Suppressor macrophage (primary cell): Measurements from ENCODE around the gene TOR2A.

Experiments used
- DNase-seq, 4 experiments: peaks; one replicate each; pipeline ENCODE4 v3.0.0-alpha.2; 2020 to 2022

The TOR2A gene

DNA sequence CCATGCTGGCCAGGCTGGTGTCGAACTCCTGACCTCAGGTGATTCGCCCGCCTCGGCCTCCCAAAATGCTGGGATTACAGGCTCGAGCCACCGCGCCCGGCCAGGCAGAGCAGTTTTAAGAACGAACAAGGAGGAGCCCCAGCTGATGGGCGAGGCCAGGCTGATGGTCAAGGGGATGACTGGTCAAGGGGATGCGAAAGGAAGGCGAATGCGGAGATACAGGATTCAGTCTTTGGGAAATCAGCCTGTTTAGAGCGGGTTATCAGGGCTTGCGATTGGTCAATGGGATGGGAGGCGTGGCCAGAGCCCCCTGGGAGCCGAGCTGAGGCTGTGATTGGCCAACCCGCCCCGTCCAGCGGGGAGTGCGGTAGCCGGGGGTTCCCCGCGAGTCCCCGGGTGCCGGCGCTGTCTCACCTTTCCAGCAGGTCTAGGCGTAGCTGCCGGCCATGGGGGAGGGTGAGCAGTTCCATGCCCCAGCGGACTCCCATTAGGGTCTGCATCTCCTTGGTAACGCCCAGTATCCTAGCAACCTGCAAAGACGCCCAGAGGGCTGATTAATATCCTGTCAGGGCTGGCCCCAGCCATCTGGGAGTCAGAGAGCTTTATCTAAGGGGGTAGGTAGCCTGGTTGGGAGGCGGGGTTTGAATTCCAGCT is 7.5 kb upstream of the TOR2A start:
- no peak for DNase-seq

DNA sequence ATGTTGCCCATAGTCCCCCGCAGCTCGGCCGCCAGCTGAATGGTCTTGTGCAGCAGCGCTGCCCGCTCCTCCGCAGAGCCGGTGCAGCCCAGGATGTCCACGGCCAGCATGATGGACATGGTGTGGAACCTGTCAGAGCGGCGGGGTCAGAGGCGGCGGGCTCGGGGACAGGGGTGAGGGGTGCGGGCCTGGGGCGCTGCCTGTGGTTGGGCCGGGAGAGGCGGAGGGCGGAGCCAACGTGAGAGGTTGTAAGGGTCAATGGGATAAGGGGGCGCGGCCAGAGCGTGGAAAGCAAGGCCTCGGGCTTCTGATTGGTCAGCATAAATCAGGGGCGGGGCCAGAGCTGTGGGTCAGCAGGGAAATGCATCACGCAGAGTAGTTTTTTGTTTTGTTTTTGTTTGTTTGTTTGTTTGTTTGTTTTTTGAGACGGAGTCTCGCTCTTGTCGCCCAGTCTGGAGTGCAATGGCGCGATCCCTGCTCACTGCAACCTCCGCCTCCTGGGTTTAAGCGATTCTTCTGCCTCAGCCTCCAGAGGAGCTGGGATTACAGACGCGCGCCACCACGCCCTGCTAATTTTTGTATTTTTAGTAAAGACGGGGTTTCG is 6.8 kb upstream of the TOR2A start:
- DNase-seq = no peak

DNA sequence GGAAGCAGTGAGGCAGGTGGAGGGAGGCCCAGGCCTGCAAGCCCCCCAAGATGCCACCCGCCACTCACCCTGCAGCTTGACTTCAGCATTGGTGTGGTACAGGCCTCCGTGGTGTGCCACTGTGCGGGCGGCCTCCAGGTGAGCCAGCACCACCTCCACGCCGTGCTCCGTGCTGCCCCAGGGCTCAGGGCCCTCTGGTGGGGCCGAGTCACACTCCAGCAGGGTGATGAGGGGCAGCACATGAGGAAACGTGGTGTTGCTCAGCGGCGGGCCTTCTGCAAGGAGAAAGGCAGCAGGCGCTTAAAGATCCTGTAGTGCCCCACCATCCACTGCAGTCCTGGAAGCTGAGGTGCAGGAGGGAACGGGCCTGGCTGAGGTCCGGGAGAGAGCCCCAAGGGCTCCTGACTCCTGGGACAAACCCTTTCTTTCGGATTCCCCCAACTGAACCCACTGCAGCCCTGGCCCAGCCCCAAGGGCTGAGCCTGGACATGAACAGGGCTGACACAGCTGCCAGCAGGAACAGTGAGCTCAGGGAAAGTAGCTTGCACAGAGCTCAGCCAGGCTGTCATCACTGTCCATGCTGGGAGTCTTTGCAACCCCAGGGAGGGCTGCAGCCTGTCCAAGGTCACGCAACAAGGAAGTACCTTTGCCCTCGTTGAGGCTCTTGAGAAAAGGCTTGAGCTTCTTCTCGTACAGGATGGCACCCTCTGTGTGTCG is 4.7 kb upstream of the TOR2A start:
- peak; percentile 45 to 71 (median 56) for DNase-seq

GRCh38 chr9:127738666-127739065 is 3.6 kb upstream of the TOR2A start:
- no peak for DNase-seq

DNA sequence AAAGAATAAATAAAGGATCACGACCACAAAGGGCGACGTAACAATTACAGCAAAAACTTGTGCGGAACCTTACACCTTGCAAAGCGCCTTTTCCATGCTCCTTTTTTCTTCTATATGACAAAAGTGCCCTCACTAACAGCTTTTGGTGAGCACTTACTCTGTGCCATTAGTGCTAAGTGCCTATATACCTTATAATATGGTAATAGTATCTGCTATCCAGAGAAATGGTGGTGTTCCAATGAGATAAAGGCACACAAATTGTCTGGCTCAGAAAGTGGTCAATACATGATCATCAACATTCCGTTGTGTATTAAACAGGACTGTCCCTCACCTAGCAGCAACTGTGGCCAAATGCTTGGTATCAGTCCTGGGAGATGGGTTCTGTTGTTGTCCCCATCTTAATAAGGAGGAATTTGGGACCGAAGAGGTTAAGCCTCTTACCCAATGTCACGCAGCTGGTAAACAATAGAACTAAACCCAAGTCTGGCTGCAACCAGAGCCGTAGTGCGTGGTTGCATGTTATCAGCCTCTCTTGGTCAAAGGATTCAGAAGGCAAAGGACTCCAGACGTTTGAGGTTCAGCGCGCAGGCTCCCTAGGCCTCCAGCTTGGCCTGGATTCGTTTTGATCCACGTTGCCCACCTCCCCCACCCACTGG is 564 bp upstream of the TOR2A start:
- no peak for DNase-seq

- no peak for DNase-seq
These were observed 797 bp downstream of the TOR2A start for GRCh38 chr9:127734247-127734746.

DNA sequence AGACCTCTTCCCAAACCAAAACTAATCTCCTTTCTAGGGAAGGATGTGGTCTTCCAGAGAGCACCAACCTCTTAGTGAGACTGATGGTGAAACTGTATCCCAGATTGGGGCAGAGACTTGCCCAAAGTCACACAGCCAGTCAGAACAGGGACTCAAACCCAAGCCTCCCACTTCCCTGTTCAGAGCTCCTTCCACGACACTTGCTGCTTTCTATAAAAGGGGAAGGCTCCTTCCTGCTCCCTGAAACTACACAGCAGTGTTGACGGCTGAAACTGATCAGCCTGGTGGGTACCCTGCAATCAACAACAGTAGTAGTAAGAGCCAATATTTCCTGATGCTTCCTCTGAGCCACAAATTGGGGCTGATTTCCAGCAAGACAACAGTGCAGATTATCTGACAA is 1.5 kb downstream of the TOR2A start:
- peak; percentile 11 to 65 (median 53) for DNase-seq

GRCh38 chr9:127732444-127732843 is 2.6 kb downstream of the TOR2A start:
- no peak for DNase-seq

GRCh38 chr9:127731938-127732337 is 3.2 kb downstream of the TOR2A start:
- DNase-seq = no peak

GRCh38 chr9:127730799-127731410 is 4.2 kb downstream of the TOR2A start:
- DNase-seq = no peak

GRCh38 chr9:127730262-127730661 is 4.8 kb downstream of the TOR2A start:
- no peak for DNase-seq

GRCh38 chr9:127729522-127730256 is 5.4 kb downstream of the TOR2A start:
- DNase-seq = no peak

GRCh38 chr9:127728808-127729207 is 6.3 kb downstream of the TOR2A start:
- DNase-seq = no peak

- no peak for DNase-seq
These were observed 8.2 kb downstream of the TOR2A start for GRCh38 chr9:127726871-127727270.

DNA sequence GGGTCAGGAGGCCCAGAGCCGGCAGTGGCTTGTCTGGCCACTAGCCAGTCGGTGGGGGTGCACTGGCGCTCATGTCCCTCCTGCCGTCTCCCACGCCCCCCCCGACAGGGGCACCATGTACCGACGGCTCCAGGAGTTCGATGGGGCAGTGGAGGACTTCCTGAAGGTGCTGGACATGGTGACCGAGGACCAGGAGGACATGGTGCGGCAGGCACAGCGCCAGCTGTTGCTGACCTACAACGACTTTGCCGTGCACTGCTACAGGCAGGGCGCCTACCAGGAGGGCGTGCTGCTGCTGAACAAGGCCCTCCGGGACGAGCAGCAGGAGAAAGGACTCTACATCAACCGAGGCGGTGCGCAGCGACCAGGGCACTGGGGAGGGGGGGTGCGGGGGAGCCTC is 11.1 kb downstream of the TOR2A start:
- DNase-seq = no peak

DNA sequence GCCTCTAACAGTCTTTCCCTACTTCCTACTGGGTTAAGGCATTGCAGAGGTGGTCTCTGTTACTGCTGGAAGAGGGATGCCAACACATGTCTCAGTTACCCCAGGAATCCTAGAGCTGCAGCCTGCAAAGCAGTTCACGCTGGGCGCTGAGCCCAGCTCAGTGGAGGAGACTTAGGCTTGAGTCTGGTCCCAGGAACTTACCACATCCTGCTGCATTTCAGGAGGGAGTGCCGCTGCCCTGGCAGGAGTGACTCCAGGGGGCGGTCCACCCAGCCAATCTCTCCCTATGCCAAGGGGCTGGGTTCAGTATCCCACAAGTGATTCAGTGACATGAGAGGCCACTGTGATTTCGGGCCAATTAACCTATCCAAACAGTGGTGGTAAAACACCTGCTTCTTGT is 11.7 kb downstream of the TOR2A start:
- DNase-seq = no peak

GRCh38 chr9:127723013-127723412 is 12.1 kb downstream of the TOR2A start:
- no peak for DNase-seq

- no peak for DNase-seq
These were observed 12.9 kb downstream of the TOR2A start for GRCh38 chr9:127722055-127722745.

GRCh38 chr9:127721391-127721821 is 13.7 kb downstream of the TOR2A start:
- no peak for DNase-seq

DNA sequence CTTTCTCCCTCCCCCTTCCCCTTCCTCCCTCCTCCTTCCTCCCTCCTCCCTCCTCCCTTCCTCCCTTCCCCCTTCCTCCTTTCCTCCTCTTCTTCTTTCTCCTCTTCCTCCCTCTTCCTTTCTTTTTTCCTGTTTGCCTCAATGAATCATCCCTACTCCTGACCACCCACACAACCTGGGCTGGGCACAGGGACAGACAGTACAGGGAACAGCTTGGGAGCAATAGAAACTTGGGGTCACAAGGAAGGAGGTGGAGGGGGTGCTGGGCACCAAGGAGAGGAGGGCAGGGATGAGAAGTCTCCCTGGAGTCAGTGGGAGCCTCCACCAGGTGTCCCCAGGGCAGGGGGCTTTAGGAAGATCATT is 14.2 kb downstream of the TOR2A start:
- no peak for DNase-seq

- DNase-seq = no peak
These were observed 14.8 kb downstream of the TOR2A start for GRCh38 chr9:127720031-127720864.
